B cell (primary cell): ENCODE data around the gene SMYD2.

ENCODE experiments used
- EZH2 ChIP-seq: IDR thresholded peaks from 2 replicates; pipeline ENCODE4 v1.6.1; 2012; ENCODE audit warnings: borderline replicate concordance, low read depth, mild to moderate bottlenecking, moderate library complexity, low read length; ENCODE audit not compliant: insufficient read depth, poor library complexity, severe bottlenecking
- TF ChIP-seq, protein P1 (sequence below): fragments of 200-600 bp; IDR thresholded peaks from one replicate; pipeline ENCODE4 v1.8.0; 2022; ENCODE audit warnings: antibody characterized with exemption, mild to moderate bottlenecking

- TF ChIP-seq, protein P1, sequence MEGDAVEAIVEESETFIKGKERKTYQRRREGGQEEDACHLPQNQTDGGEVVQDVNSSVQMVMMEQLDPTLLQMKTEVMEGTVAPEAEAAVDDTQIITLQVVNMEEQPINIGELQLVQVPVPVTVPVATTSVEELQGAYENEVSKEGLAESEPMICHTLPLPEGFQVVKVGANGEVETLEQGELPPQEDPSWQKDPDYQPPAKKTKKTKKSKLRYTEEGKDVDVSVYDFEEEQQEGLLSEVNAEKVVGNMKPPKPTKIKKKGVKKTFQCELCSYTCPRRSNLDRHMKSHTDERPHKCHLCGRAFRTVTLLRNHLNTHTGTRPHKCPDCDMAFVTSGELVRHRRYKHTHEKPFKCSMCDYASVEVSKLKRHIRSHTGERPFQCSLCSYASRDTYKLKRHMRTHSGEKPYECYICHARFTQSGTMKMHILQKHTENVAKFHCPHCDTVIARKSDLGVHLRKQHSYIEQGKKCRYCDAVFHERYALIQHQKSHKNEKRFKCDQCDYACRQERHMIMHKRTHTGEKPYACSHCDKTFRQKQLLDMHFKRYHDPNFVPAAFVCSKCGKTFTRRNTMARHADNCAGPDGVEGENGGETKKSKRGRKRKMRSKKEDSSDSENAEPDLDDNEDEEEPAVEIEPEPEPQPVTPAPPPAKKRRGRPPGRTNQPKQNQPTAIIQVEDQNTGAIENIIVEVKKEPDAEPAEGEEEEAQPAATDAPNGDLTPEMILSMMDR, result no peak
- TF ChIP-seq EZH2, result no peak
Measured at GRCh38 chr1:214361636-214362035, 80.7 kb downstream of the SMYD2 start.
